HG03103 (cell line): Measurements from ENCODE around the gene KCNQ2.

Source experiments
- ATAC-seq: cut with Tn5 transposase; IDR thresholded peaks from one replicate; pipeline ENCODE4 v1.9.1; 2021; ENCODE audit warnings: low read depth; ENCODE audit not compliant: unreplicated experiment

The KCNQ2 gene

GRCh38 chr20:63472862-63473390 is 471 bp upstream of the KCNQ2 start:
- no peak for ATAC-seq

DNA sequence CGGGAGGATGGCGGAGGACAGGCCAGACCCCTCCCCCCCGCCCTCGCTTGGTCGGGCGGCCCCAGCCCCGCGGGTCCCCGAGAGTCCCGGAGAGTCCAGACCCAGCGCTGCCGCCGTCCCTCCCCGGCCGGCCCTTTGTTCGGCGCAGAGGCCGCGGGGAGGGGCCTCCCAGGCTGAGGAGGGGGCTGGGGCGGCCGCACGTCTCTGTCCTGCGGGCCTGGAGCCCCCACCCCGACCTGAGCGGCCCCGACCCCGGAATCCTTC is 806 bp downstream of the KCNQ2 start:
- no peak for ATAC-seq

- ATAC-seq: no peak
Observed at GRCh38 chr20:63471002-63471716, 1.3 kb downstream of the KCNQ2 start.

- ATAC-seq: no peak
Observed at GRCh38 chr20:63470410-63470809, 2.0 kb downstream of the KCNQ2 start.

DNA sequence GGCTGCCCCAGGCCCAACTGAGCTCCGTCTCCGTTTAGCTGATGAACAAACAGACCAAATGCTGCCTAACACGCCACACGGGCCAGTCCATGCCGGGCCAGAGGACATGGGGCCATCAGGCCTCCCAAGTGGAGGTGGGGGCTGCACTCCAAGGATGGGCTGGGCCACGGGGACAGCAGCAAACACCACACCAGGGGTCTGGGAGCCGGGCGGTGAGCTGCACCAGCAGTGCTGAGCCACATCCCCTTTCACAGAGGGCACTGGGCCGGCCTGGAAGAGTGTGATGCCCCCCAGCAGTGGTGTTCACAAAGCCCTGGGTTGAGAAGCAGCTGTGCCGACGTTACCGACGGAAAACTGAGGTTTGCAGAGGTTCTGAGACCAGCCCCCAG is 2.7 kb downstream of the KCNQ2 start:
- no peak for ATAC-seq

- no peak for ATAC-seq
Observed at GRCh38 chr20:63469019-63469712, 3.3 kb downstream of the KCNQ2 start.

DNA sequence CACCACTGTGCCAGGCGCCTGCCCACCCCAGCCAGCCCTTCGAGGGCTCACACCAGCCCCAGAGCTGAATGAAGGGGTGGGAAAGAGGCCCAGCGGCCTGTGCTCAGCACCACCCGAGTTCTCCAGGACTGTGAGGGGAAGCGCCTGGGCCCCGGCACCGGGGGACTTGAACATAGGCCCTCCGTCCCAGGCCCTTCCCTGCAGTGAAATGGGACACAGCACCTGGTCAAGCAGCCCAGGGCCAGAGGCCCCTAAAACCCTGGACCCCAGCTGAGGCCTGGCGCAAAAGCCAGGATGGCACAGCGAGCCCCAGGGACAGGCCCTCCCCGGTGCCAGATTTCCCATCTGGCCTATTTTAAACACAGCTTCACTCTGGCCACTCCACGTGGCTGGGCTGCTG is 4.0 kb downstream of the KCNQ2 start:
- ATAC-seq: no peak

GRCh38 chr20:63467294-63468083 is 5.0 kb downstream of the KCNQ2 start:
- no peak for ATAC-seq

GRCh38 chr20:63466861-63467260 is 5.6 kb downstream of the KCNQ2 start:
- ATAC-seq: no peak

DNA sequence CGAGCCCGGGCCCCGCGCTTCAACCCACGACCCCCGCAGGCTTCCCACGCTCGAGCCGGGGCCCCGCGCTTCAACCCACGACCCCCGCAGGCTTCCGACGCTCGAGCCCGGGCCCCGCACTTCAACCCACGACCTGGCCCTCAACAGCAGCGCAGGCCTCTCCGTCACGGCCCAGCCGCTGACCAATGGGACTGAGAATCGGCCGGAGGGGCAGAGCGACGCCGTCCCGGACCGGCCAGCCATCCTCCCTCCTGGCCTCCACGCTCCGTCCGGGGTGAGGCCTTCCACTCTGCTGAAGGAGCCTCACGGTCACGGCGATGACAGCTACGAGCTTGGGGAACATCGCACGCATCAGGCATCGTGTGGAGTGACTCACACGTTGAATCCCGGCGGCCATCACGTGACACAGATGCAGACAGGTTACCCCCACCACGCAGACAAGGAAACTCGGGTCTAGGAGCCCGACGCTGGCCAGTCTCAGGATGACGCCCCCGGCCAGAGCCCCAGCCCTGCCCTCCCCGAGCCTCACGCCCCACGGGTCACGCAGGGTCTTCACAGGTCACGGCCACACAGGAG is 6.1 kb downstream of the KCNQ2 start:
- no peak for ATAC-seq

DNA sequence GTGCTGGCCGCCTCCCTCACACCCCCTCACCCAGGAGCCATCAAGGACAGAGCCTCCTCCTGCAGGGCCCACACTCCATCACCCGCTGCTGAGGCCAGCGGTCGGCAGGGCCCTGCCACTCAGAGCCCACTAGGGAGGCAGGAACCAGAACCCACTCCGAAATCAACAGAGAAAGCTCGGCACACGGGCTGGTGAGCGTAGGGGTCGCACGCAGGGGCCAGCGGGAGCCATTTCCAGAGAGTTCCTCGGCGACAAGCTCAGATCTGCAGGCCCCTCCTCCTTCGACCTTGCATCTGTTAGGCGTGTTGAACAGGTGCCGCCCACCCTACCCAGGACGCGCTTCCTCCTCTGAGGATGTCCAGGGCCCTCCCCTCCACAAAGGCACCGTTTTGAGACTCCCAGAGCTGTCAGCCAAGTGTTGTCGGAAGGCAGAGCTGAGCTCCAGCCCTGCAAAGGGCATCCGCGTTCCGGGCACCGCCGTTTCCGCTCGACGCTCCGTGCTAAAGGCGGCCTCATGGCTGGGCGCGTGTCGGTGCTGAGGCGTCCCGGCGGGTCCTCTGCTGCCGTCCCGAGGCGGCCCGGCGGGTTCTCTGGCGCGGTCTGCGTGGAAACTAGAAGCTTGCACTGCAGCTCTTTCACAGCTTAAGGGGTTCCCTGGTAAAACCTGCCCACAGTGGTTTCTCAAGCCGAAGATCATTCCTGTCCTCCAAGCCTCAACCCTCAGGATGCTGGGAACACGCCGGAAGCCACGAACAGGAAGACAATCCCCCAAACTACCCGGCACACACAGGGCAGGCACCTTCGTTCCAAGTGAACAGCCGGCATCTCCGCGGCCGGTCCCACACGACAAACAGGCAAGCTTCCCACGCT is 6.8 kb downstream of the KCNQ2 start:
- no peak for ATAC-seq

DNA sequence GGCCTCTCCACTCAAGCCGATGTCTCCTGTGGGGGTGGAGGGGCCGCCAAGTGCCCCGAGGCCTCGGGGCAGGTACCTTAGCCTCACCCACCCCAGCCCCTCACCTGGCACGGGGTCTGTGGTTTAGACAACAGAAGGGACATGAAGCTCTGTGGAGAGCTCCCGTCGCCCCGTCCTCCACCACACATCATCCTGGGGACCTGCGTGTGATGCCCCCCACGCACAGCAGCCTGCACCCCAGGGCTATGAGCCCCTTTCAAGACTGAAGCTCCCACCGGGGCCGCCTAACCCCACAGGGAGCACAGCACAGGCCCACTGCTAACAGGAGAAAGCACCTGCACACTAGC is 8.2 kb downstream of the KCNQ2 start:
- no peak for ATAC-seq

DNA sequence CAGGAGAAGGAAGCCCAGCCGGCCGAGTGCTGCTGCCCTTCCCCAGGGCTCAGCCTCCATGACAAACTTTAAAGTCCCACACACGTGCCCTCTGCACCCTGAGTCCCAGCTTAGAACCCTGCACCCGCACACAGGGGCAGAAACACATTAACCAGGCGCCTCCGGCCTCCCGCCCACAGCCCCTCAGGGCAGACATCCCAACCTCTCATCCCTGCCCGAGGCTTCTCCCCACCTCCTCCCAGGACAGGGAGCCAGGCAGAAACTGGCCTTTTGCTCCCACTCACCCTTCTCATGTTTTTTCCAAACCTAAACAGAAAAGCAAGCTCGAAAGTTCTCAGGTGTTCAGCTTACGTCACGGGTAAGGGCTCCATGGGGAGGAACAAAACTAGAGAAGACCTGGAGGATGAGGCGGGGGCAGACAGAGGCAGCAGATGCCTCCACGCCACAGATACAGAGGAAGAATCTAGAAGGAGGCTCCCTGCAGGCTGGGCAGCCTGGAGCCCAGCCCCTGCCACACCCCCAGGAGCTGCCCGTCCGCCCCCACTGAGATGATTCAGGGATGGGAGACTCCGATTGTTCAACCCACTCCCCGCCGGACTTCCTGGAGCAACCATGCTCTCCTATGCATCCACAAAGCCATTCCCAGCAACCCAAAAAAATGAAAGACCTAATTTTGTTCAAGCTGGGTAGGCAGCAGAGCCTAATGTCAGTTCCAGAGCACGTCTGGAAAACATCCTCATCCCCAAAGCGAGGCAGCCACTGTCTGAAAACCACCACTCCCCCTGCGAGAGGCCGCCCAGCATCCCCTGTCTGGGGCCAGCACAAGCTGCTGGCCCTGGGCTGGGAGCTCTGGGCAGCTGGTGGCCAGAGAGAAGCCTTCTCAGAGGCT is 8.8 kb downstream of the KCNQ2 start:
- no peak for ATAC-seq

GRCh38 chr20:63462244-63462643 is 10.2 kb downstream of the KCNQ2 start:
- ATAC-seq: no peak

DNA sequence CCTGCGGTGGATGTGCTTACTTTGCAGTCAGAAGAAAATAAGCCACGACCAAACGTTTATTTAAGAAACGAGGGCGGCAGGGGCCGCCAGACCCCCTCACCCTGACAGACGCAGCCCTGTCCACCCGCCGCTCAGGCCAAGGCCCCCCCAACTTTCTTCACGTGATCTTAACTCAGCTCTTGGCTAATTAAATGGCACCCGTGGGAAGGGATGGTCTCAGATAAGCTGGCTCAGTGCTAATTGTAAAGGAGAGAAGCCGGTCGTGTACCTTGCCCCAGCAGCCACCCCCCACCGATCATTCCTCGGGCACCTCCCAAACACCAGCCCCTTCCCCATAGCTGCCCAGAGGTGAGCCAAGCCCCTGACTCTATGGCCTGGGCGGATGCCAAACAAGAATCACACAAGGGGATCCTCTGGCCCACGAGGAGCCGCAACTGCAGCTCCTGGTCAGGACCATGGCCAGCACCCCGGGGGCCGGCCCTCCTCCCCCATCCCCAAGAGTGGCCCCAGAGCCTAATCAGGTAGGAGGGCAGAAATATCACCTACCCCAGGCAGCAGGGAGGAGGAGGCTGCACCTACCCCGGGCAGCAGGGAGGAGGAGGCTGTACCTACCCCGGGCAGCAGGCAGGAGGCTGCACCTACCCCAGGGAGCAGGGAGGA is 11.2 kb downstream of the KCNQ2 start:
- ATAC-seq: no peak

DNA sequence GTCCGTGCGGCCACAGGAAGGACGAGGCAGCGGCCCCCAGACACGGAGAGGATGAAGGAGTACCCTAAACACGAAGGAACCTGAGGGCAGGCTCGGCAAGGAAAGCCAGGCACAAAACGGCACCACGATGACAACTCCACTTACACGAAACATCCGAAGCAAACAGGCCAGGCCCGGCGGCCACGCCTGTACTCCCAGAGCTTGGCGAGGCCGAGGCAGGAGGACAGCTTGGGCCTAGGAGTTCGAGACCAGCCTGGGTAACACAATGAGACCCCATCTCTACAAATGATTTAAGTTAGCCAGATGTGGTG is 13.4 kb downstream of the KCNQ2 start:
- ATAC-seq: no peak

DNA sequence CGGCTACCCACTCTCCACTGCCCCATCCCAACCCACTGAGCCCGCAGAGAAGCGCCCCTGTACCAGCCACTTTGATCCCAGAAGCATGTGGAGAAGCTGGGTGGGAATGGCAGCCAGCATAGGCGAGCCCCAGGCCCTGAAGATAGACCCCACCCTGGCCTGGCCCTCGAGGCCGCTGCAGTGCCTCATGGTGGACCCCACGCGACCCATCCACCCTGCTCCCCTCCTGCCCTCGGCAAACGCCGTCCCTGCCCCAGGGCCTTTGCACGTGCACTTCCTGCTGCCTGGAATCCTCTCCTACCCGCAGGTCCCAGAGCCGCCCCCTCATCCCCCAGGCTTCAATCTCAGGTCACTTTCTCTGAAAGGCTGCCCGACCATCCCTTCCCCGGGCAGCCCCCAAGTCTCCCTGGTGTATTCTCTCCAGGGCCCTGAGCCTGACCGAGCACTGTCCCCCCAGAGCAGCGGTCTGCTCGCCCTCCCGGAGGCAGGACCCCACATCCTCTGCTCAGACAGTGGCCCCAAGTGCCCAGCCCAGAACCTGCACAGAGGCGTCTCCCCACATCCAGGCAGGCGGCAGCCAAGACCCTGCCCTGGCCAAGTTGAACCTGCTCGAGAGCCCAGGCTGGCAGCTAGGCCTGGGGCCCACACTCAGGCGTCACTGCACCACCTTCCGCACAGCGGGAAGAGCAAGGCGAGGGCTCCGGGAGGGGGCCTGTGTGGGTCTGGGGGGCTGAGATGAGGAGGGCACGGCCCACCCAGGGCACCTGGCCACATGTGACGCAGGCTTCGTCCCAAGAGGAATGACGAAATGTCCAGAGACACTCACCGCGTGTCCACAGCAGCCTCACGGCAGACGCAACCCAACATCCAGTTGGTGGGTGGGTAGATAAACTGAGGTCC is 14.0 kb downstream of the KCNQ2 start:
- ATAC-seq: no peak

GRCh38 chr20:63457737-63458136 is 14.7 kb downstream of the KCNQ2 start:
- no peak for ATAC-seq
